Left ventricle myocardium inferior (tissue), 1 donor: ENCODE data around the gene MFF. TPM values are rescaled to one million over a fixed set of nuclear protein-coding genes. Genes with fewer than 3 reads are reported as not detected.

ENCODE experiments used
- DNase-seq: peaks from one replicate; pipeline ENCODE4 v3.0.0-alpha.2; 2020
- H3K27ac ChIP-seq: fragments of 200-600 bp; replicated peaks from 2 replicates; pipeline ENCODE4 v1.8.0; 2021
- H3K27me3 ChIP-seq: fragments of 200-600 bp; 2 replicates; pipeline ENCODE4 v1.8.0; 2021; ENCODE audit warnings: low read depth
- H3K36me3 ChIP-seq: fragments of 200-600 bp; 2 replicates; pipeline ENCODE4 v1.8.0; 2021
- H3K4me1 ChIP-seq: fragments of 200-600 bp; 2 replicates; pipeline ENCODE4 v1.8.0; 2021
- H3K4me3 ChIP-seq: fragments of 200-600 bp; 2 replicates; pipeline ENCODE4 v1.8.0; 2021; ENCODE audit warnings: mild to moderate bottlenecking, moderate library complexity
- H3K9me3 ChIP-seq: fragments of 200-600 bp; replicated peaks from 2 replicates; pipeline ENCODE4 v1.8.0; 2021
- CTCF ChIP-seq: fragments of 200-600 bp; IDR thresholded peaks from 2 replicates; pipeline ENCODE4 v1.8.0; 2021; ENCODE audit warnings: antibody characterized with exemption, mild to moderate bottlenecking, borderline replicate concordance
- intact Hi-C: fragments of 100-400 bp; cut with micrococcal nuclease; formaldehyde crosslinking; loops from one replicate; pipeline ENCODE4 v1.11.0; 2022
- total RNA-seq: library from RNA; stranded (reverse); fragmentation: NEBNext Ultra II Directional; extraction: Animal tissue kit (Norgen Biotek cat#: 25700); gene quantifications from one replicate; pipeline ENCODE4 v1.2.1, GENCODE V29; 2021
- donor health status: DM: no; HTN: yes; CAD: no; lungs with severe emphysema.

MFF gene
- total RNA-seq, 1 donor from 2014 or later, result 88.0 TPM

GRCh38 chr2:227390468-227391256, 65.6 kb downstream of the MFF start:
- no peak overlapping the region for H3K4me3 ChIP-seq
- no peaks in the 10 kb centered on the region for H3K36me3 ChIP-seq
- DNase-seq, result no peak
- no peak for TF ChIP-seq CTCF
- H3K27me3 ChIP-seq, result peaks cover 3% of the 10 kb centered on the region
- intact Hi-C loops, result no loop called here
- no peak overlapping the region for H3K27ac ChIP-seq
- H3K4me1 ChIP-seq, result no peaks in the 10 kb centered on the region
- H3K9me3 ChIP-seq, result no peaks in the 10 kb centered on the region

- no peak for DNase-seq
- no peaks in the 10 kb centered on the region for H3K4me1 ChIP-seq
- no peak for TF ChIP-seq CTCF
- H3K9me3 ChIP-seq, result no peaks in the 10 kb centered on the region
- intact Hi-C loops, result no loop called here
- no peaks in the 10 kb centered on the region for H3K36me3 ChIP-seq
- no peak overlapping the region for H3K4me3 ChIP-seq
- no peaks in the 10 kb centered on the region for H3K27me3 ChIP-seq
- H3K27ac ChIP-seq, result no peak overlapping the region
Observed at GRCh38 chr2:227394401-227394800, 69.3 kb downstream of the MFF start.

- H3K27ac ChIP-seq, result no peak overlapping the region
- H3K27me3 ChIP-seq, result no peaks in the 10 kb centered on the region
- intact Hi-C loops, result no loop called here
- DNase-seq, result no peak
- H3K4me1 ChIP-seq, result no peaks in the 10 kb centered on the region
- H3K4me3 ChIP-seq, result no peak overlapping the region
- H3K36me3 ChIP-seq, result no peaks in the 10 kb centered on the region
- no peak for TF ChIP-seq CTCF
- H3K9me3 ChIP-seq, result no peaks in the 10 kb centered on the region
Observed at GRCh38 chr2:227395556-227395955, 70.5 kb downstream of the MFF start.

GRCh38 chr2:227397562-227397961, 72.5 kb downstream of the MFF start:
- no peak for TF ChIP-seq CTCF
- no peaks in the 10 kb centered on the region for H3K36me3 ChIP-seq
- H3K4me3 ChIP-seq, result no peak overlapping the region
- intact Hi-C loops, result no loop called here
- DNase-seq, result no peak
- no peaks in the 10 kb centered on the region for H3K9me3 ChIP-seq
- no peaks in the 10 kb centered on the region for H3K4me1 ChIP-seq
- H3K27me3 ChIP-seq, result peaks cover 5% of the 10 kb centered on the region
- H3K27ac ChIP-seq, result no peak overlapping the region

- intact Hi-C loops, result no loop called here
- TF ChIP-seq CTCF, result no peak
- no peak for DNase-seq
Observed at GRCh38 chr2:227398684-227399670, 73.9 kb downstream of the MFF start.

More at GRCh38 chr2:227398684-227399670, 73.9 kb downstream of the MFF start:
- no peak overlapping the region for H3K4me3 ChIP-seq
- no peak overlapping the region for H3K27ac ChIP-seq
- no peaks in the 10 kb centered on the region for H3K36me3 ChIP-seq
- peaks cover 5% of the 10 kb centered on the region for H3K27me3 ChIP-seq
- H3K4me1 ChIP-seq, result no peaks in the 10 kb centered on the region
- H3K9me3 ChIP-seq, result no peaks in the 10 kb centered on the region
